Endothelial cell of umbilical vein (primary cell): Measurements from ENCODE around the gene GPLD1.

ENCODE experiments used
- CTCF ChIP-seq, 2 donors: IDR thresholded peaks; 1 replicate in 1 of 2; 2 replicates in 1 of 2; pipeline ENCODE4 v1.5.1; 2011; ENCODE audit warnings: low read length in 2 of 2, mild to moderate bottlenecking in 2 of 2, moderate library complexity in 2 of 2, control low read depth in 1 of 2, inconsistent platforms in 1 of 2, low read depth in 1 of 2; ENCODE audit not compliant: insufficient read depth in 1 of 2; ENCODE audit errors: extremely low read depth in 1 of 2
- GATA2 ChIP-seq: IDR thresholded peaks from 2 replicates; pipeline ENCODE4 v1.7.0; 2011; ENCODE audit warnings: low read depth, mild to moderate bottlenecking, moderate library complexity, mixed read lengths, low read length; ENCODE audit not compliant: insufficient read length, insufficient read depth
- MAX ChIP-seq: IDR thresholded peaks from 2 replicates; pipeline ENCODE4 v1.6.1; 2011; ENCODE audit not compliant: insufficient read depth, insufficient read length
- POLR2AphosphoS5 ChIP-seq: IDR thresholded peaks from 2 replicates; pipeline ENCODE4 v1.6.1; 2012; ENCODE audit warnings: low read depth, mild to moderate bottlenecking, control low read depth, low read length, moderate library complexity; ENCODE audit not compliant: insufficient read depth

GRCh38 chr6:24520929-24521546, 31.7 kb upstream of the GPLD1 start:
- TF ChIP-seq CTCF (IDR thresholded peaks at IDR 0.05; ENCODE audit: extremely low read depth in 1 of 2, insufficient read depth in 1 of 2, low read depth in 1 of 2, low read length in 2 of 2): peak; percentile 60 to 78
- no peak for TF ChIP-seq MAX
- no peak for TF ChIP-seq GATA2
- no peak for TF ChIP-seq POLR2AphosphoS5
